NCI-H2171 treated with DMSO at 0.1 percent for 48 hours (cell line): ENCODE results near the gene NCK2.
A peak's percentile ranks its signal among the peaks of the same experiment; 100 is the strongest.

ENCODE experiments used
- DNase-seq: peaks from one replicate; lab custom pipeline; 2025; lab: John Stamatoyannopoulos, UW

Gene NCK2

DNA sequence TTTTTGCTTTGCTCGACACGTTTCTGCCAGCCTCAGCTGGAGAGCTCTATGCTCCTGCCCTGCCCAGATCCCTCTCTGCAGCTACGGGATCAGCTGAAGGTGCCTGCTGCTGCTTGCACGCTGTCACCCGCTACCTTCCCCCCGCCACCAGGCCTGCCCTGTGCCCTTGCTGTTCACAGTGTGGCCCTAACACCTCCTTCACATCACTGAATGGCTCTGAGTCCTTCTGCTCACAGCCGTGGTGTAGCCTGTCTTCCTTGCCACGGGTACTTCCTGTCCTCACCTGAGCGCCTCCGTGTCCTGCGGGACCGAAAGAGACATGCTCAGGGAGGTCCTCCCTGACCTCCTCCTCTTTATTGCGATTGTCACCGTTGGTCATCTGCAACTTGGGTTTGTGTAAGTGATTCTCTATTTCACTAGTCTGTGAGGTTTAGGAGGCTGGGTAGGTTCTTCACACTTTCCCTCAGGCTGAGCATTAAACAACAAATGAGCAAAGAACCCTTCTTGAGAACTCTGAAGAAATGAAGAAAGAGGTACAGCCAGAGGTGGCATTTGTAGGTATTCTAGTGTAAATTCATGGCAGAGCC, 127.5 kb downstream of the NCK2 start:
- DNase-seq = no peak

GRCh38 chr2:105872830-105873229, 128.1 kb downstream of the NCK2 start:
- DNase-seq = no peak

DNA sequence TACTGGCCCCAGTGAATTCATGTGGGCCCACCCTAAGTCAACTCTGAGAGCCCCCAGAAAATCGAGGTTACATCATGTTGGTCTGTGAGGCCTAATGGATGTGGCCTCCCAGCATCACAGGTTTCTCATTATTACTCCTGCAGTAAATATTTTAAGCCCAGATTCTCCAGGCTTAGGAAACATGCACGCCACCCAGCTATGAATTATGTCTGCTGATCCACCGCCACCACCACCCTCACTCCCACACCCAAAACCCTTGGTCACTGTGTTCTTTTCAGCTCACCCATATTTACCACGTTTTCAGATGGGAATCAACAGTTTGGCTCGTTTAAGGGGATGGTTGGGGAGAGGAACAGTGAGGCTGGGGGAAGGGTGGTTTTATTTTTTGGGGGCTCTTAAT, 128.6 kb downstream of the NCK2 start:
- DNase-seq = no peak

DNA sequence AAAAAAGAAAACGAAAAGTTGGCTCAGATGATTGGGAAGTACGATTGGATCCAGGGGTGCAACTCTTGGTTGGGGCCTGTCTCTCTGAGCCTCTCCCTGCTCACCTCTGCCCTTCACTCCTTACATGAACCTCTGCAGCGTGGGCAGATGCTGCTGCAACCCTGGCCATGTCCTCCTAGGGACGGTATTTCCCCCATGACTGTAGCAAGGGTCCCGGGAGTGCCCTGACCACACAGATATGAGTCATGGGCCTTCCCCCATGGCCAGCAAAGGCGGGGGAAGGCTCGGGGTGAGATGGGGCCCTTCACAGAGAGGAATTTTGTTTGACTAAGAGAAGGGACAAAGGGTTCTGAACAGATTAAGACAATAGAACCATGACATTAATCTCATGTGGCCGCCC, 129.0 kb downstream of the NCK2 start:
- no peak for DNase-seq

- DNase-seq = no peak
These were observed 129.8 kb downstream of the NCK2 start for GRCh38 chr2:105874466-105874865.

GRCh38 chr2:105875241-105875640, 130.5 kb downstream of the NCK2 start:
- DNase-seq = peak; percentile 54

- no peak for DNase-seq
These were observed 131.5 kb downstream of the NCK2 start for GRCh38 chr2:105876191-105876590.

- DNase-seq = no peak
These were observed 133.2 kb downstream of the NCK2 start for GRCh38 chr2:105877945-105878344.

DNA sequence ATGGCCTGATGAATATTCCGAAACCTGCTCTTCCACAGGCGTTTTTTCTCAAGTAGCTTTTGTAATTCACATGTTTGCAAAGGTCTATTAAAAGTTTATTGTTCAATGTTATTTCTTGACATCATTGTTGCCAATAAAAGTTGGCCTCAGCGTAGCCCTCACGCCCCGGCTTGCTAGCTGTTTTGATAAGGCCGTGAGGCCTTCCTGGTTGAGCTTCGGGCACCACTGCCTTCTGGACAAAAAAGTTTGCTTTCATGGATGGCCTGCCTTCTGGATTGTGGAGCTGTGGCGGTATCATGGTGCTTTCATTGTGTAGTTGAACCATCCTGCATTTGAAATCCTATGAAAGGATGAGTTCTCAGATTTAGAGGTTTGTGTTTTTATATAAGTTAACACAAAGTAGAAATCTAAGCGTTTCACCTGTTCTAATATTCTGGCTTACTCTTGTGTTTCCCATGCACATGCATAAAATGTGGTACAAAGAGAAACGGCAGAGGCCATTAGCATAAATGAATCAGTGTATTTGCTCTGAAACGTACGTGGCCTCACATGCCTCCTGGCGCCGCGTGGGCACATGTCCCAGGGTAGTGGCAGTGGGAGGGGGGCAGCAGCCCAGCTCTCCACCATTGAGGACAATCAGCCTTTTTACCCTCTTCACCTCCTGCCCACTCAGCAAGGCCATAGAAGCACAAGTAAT, 134.5 kb downstream of the NCK2 start:
- no peak for DNase-seq

DNA sequence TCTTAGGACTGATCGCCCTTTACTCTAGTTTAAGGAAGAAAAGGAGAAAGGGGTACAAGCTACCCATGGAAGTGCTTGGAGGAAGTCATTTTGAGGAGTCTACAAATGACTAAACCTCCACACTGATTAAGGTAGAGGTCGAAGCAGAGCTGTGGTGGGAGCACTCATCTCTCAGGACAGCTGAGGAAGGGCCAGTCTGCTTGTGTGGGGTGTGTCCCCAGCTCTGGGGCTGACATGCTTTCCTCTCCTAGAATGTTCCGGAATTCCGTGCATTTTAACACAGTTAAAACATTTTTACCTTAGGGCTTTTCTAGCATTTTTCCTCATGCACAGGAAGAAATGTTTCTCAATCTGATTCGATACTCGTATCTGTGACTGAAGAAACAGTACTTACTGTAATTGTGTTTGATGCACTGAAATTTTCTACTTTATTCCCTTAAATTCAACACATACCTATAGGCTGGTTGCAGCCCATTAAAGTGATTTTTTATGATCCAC, 135.1 kb downstream of the NCK2 start:
- DNase-seq = no peak

- no peak for DNase-seq
These were observed 135.9 kb downstream of the NCK2 start for GRCh38 chr2:105880637-105881036.

DNA sequence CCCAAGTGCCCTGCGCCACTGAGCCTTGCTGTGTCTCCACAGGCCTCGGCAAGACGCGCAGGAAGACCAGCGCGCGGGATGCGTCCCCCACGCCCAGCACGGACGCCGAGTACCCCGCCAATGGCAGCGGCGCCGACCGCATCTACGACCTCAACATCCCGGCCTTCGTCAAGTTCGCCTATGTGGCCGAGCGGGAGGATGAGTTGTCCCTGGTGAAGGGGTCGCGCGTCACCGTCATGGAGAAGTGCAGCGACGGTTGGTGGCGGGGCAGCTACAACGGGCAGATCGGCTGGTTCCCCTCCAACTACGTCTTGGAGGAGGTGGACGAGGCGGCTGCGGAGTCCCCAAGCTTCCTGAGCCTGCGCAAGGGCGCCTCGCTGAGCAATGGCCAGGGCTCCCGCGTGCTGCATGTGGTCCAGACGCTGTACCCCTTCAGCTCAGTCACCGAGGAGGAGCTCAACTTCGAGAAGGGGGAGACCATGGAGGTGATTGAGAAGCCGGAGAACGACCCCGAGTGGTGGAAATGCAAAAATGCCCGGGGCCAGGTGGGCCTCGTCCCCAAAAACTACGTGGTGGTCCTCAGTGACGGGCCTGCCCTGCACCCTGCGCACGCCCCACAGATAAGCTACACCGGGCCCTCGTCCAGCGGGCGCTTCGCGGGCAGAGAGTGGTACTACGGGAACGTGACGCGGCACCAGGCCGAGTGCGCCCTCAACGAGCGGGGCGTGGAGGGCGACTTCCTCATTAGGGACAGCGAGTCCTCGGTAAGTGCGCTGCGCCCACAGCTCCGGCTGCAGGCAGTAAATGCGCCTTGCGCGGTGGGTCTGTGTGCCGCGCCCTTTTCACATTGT, 136.8 kb downstream of the NCK2 start:
- DNase-seq = no peak

- no peak for DNase-seq
These were observed 137.6 kb downstream of the NCK2 start for GRCh38 chr2:105882341-105882740.

DNA sequence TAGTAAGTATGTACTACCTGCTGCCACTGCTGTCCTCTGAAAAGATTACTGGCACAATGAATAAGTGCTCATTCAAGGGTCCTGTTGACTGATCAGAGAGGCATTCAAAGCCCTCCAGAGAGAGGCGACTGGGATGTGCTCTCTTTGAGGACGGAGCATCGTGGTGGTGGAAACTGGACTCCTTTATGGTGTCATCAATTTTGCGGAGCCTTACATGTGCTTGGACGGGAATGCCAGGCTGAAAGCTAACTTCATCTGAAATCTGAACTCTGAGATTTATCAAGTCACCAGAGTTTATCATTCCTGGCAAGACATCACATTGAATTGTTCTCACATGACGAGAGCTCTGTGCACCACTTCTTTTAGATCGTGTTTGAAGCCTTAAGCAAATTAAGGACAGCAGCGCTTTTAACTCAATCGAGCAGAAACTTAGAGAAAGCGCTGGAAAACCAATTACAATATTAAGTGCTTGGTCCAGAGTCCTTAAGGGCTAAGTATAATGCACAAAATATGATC, 138.3 kb downstream of the NCK2 start:
- DNase-seq = no peak

- no peak for DNase-seq
These were observed 139.4 kb downstream of the NCK2 start for GRCh38 chr2:105883911-105884694.

DNA sequence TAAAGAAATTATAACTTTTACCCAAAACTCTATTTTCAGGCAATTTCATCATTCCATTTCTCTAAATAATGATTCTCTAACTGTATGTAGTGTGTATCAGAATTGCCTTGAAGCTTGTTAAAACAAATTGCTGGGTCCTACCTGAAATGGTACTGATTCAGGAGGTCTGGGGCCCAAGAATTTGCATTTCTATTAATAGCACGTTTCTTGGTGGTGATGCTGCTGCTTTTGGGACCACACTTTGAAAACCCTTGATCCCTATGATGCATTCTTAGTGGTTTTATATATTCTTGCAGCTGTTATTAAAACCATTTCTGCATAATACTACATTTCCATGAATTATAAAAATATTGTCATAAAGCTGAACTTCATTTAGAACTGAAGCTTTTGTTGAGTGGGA, 140.7 kb downstream of the NCK2 start:
- no peak for DNase-seq

- no peak for DNase-seq
These were observed 141.3 kb downstream of the NCK2 start for GRCh38 chr2:105886029-105886454.

DNA sequence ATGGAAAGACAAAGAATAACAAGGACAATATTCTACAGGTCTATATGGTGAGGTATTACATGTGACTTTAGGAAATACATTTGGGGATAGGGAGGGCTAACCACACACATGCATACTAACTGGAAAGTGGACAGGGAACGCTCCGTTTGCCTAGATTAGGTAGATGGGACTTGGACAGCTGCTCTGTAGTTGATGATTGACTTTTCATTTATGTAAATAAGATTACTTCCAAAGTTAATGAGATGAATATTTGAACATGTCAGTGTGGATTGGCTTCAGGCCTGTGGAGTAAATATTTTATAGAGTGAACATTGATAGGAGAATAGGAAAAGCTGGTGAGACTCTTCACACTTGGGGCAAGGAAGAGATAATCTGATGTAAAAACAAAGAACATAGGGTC, 142.0 kb downstream of the NCK2 start:
- no peak for DNase-seq

DNA sequence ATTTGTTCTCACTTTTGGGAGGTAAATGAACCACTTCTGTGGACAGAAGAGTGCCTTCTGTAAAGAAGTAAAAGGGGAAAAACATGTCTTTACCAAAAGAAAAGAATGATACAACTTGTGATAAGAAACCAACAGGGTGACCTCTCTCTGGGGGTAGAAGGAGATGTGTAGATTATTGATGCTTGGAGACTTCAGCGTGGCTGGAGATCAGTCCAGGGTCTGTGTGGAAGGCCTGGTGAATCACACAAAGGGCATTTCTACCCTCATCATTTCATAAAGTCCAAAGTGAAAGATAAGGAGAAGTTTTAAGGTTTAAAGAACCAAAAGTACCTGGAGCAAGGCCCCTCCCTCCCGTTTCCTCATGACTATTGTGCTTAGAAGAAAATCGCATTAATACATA, 142.5 kb downstream of the NCK2 start:
- no peak for DNase-seq

GRCh38 chr2:105888625-105889024, 143.9 kb downstream of the NCK2 start:
- DNase-seq = no peak

DNA sequence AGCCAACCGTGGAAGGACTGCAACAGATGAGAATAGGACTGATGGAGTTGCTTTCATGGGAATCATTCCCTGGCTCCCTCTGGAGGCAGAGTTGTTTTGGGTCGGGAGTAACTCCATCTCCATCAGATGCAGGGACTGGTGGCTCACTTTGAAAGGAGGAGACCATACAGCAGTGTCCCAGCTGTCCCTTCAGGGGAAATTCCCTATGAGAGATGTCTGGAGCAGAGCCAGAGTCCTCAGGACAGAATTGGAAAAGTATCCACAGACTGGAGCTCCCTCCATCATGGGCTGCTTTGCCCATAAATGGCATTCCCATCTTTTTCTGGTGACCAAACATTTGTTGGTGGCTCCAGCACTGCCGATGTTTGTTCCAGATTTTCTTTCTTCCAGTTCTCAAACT, 144.3 kb downstream of the NCK2 start:
- DNase-seq = no peak

DNA sequence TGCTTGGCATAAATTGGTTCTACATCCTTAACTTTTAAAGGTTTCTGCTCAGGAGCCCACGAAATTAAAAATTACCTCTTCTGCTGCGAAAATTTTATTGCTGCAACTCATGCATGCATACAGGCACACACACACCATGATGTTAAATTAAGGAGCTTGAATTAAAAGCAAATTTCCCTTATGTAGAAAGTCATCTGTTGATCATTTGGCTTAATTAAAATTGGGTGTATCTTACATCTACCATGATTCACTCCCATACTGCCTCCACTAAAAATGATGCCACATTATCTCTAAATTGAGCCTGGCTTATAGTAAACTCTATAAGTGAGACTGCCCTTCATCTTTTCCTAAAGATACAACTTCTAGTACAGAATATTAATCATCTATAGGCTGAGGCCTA, 145.4 kb downstream of the NCK2 start:
- no peak for DNase-seq
